ENCODE results near the gene AGBL4.

Gene AGBL4

GRCh38 chr1:49125746-49126145 lies 898.0 kb downstream of the AGBL4 start:
- Histone ChIP-seq H3K4me1 (ENCODE audit: control insufficient read depth, insufficient read depth, low read length) (no peaks in the 10 kb centered on the region), H3K36me3 (ENCODE audit: control insufficient read depth in 2 of 2, insufficient read depth in 1 of 2, low read length in 2 of 2) (no peaks in the 10 kb centered on the region), H3K4me3 (ENCODE audit: low read depth, low read length) (no peak overlapping the region), H3K9me3 (ENCODE audit: control insufficient read depth, insufficient read depth, low read depth, low read length) (no peaks in the 10 kb centered on the region), H3K27ac (ENCODE audit: extremely low read depth, low read depth, low read length) (no peak overlapping the region)
- ChIA-PET CTCF (interaction anchor here (0.7 kb wide), 1 partner anchor 217 kb away, joined by 3 read pairs; no protein-coding TSS in a partner anchor), POLR2A (no interaction called here)
- TF ChIP-seq ZNF362 (tag by site-specific recombination; IDR thresholded peaks at IDR 0.05): no peak
- no peak for TF ChIP-seq ZFP41 (tag by site-specific recombination; IDR thresholded peaks at IDR 0.05; ENCODE audit: borderline replicate concordance)
- no peak for TF ChIP-seq ZNF701 (tag by site-specific recombination; IDR thresholded peaks at IDR 0.05)
- no peak for TF ChIP-seq HIC1 (tag by site-specific recombination; IDR thresholded peaks at IDR 0.05)
- no peak for TF ChIP-seq ZNF19 (tag by site-specific recombination; IDR thresholded peaks at IDR 0.05; ENCODE audit: low read depth)
- TF ChIP-seq ZNF624 (tag by site-specific recombination; IDR thresholded peaks at IDR 0.05): no peak
- TF ChIP-seq KLF1 (tag by site-specific recombination; IDR thresholded peaks at IDR 0.05): no peak
- no peak for TF ChIP-seq ZNF37A (tag by site-specific recombination; IDR thresholded peaks at IDR 0.05)
- TF ChIP-seq ZNF184 (tag by site-specific recombination; IDR thresholded peaks at IDR 0.05): no peak
- TF ChIP-seq ZNF366 (tag by site-specific recombination; conservative IDR thresholded peaks at IDR 0.05): no peak

- Histone ChIP-seq H3K36me3 (ENCODE audit: control insufficient read depth in 2 of 2, insufficient read depth in 1 of 2, low read length in 2 of 2) (no peaks in the 10 kb centered on the region), H3K9me3 (ENCODE audit: control insufficient read depth, insufficient read depth, low read depth, low read length) (no peaks in the 10 kb centered on the region), H3K27ac (ENCODE audit: extremely low read depth, low read depth, low read length) (no peak overlapping the region), H3K4me1 (ENCODE audit: control insufficient read depth, insufficient read depth, low read length) (no peaks in the 10 kb centered on the region), H3K4me3 (ENCODE audit: low read depth, low read length) (no peak overlapping the region)
- CTCF ChIA-PET: no interaction called here
- TF ChIP-seq ZIC2 (tag by site-specific recombination; IDR thresholded peaks at IDR 0.05): no peak
- no peak for TF ChIP-seq TRIM28 (IDR thresholded peaks at IDR 0.05; ENCODE audit: borderline replicate concordance, low read length)
- TF ChIP-seq ZNF18 (tag by site-specific recombination; IDR thresholded peaks at IDR 0.05): no peak
- TF ChIP-seq ZNF785 (tag by site-specific recombination; IDR thresholded peaks at IDR 0.05): no peak
- no peak for TF ChIP-seq ZNF175 (tag by site-specific recombination; IDR thresholded peaks at IDR 0.05)
- TF ChIP-seq WT1 (tag by site-specific recombination; IDR thresholded peaks at IDR 0.05): no peak
- TF ChIP-seq KLF7 (tag by site-specific recombination; IDR thresholded peaks at IDR 0.05; ENCODE audit: borderline replicate concordance): no peak
- TF ChIP-seq GLIS2 (tag by site-specific recombination; IDR thresholded peaks at IDR 0.05): no peak
- TF ChIP-seq ZNF580 (tag by site-specific recombination; IDR thresholded peaks at IDR 0.05): no peak
- no peak for TF ChIP-seq ZNF596 (tag by site-specific recombination; IDR thresholded peaks at IDR 0.05)
- TF ChIP-seq ZSCAN16 (tag by site-specific recombination; IDR thresholded peaks at IDR 0.05): no peak
- no peak for TF ChIP-seq ZBTB6 (tag by site-specific recombination; IDR thresholded peaks at IDR 0.05)
- POLR2A ChIA-PET: no interaction called here
Observed at GRCh38 chr1:49111931-49112330, 911.8 kb downstream of the AGBL4 start.

All from HEK293 (cell line).